HepG2 (cell line): Measurements from ENCODE around the gene CCL22.

Experiments
- MEF2D ChIP-seq: sonication (generic); formaldehyde crosslinking; IDR thresholded peaks from 2 replicates; pipeline ENCODE4 v1.5.1; 2020; ENCODE audit warnings: mild to moderate bottlenecking, missing genetic modification reagents
- PRDM4 ChIP-seq: sonication (generic); formaldehyde crosslinking; IDR thresholded peaks from 2 replicates; pipeline ENCODE4 v1.9.0; 2021; ENCODE audit warnings: missing genetic modification reagents, borderline replicate concordance
- SMAD1 ChIP-seq: sonication (generic); formaldehyde crosslinking; IDR thresholded peaks from 2 replicates; pipeline ENCODE4 v1.4.0; 2020; ENCODE audit warnings: missing genetic modification reagents, low read depth, mild to moderate bottlenecking, borderline replicate concordance
- SRY ChIP-seq: sonication (generic); formaldehyde crosslinking; IDR thresholded peaks from 2 replicates; pipeline ENCODE4 v1.8.0; 2022; ENCODE audit warnings: mild to moderate bottlenecking, missing genetic modification reagents
- TAF1 ChIP-seq: sonication (generic); formaldehyde crosslinking; IDR thresholded peaks from 2 replicates; pipeline ENCODE4 v1.4.0; 2020; ENCODE audit warnings: missing genetic modification reagents
- TCF7L2 ChIP-seq: IDR thresholded peaks from 2 replicates; pipeline ENCODE4 v1.6.1; 2011; ENCODE audit warnings: mild to moderate bottlenecking, low read depth, low read length, moderate library complexity
- ZNF263 ChIP-seq: sonication (generic); formaldehyde crosslinking; IDR thresholded peaks from 2 replicates; pipeline ENCODE4 v1.4.0; 2020; ENCODE audit warnings: missing genetic modification reagents
- ZNF296 ChIP-seq: sonication (generic); formaldehyde crosslinking; conservative IDR thresholded peaks from 2 replicates; pipeline ENCODE4 v1.5.0; 2020; ENCODE audit warnings: mild to moderate bottlenecking, missing genetic modification reagents
- ZNF362 ChIP-seq: sonication (generic); formaldehyde crosslinking; IDR thresholded peaks from 2 replicates; pipeline ENCODE4 v1.4.0; 2020; ENCODE audit warnings: missing genetic modification reagents, mild to moderate bottlenecking, borderline replicate concordance
- ZNF674 ChIP-seq: sonication (generic); formaldehyde crosslinking; IDR thresholded peaks from 2 replicates; pipeline ENCODE4 v1.5.0; 2020; ENCODE audit warnings: low read depth, mild to moderate bottlenecking, missing genetic modification reagents
- TF ChIP-seq, protein P1 (sequence below): sonication (generic); formaldehyde crosslinking; IDR thresholded peaks from 2 replicates; pipeline ENCODE4 v1.5.0; 2020; ENCODE audit warnings: mild to moderate bottlenecking, missing genetic modification reagents, moderate library complexity
- TF ChIP-seq, protein P2 (sequence below): IDR thresholded peaks from 2 replicates; pipeline ENCODE4 v1.6.1; 2016; ENCODE audit warnings: missing biosample characterization, missing genetic modification reagents, low read depth

DNA sequence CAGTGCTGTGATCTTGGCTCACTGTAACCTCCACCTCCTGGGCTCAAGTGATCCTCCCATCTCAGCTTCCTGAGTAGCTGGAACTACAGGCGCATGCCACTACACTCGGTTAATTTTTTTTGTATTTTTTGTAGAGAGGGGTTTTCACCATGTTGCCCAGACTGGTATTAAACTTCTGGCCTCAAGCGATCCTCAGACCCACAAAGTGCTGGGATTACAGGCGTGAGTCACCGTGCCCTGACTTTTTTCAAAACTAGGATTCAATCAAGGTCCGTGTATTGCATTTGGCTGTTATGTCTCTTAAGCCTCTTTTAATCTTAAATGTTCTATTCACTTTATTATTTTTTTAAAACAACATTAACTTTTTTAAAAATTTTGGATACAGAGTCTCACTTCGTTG, 4.3 kb upstream of the CCL22 start:
- TF ChIP-seq MEF2D (no peak), ZNF362 (CRISPR knock-in tag) (no peak), PRDM4 (CRISPR knock-in tag) (no peak), SRY (no peak), ZNF263 (CRISPR knock-in tag) (no peak), SMAD1 (no peak), TCF7L2 (no peak), TAF1 (CRISPR knock-in tag) (no peak), ZNF296 (CRISPR knock-in tag) (no peak), ZNF674 (CRISPR knock-in tag) (no peak)
- TF ChIP-seq, protein P1, sequence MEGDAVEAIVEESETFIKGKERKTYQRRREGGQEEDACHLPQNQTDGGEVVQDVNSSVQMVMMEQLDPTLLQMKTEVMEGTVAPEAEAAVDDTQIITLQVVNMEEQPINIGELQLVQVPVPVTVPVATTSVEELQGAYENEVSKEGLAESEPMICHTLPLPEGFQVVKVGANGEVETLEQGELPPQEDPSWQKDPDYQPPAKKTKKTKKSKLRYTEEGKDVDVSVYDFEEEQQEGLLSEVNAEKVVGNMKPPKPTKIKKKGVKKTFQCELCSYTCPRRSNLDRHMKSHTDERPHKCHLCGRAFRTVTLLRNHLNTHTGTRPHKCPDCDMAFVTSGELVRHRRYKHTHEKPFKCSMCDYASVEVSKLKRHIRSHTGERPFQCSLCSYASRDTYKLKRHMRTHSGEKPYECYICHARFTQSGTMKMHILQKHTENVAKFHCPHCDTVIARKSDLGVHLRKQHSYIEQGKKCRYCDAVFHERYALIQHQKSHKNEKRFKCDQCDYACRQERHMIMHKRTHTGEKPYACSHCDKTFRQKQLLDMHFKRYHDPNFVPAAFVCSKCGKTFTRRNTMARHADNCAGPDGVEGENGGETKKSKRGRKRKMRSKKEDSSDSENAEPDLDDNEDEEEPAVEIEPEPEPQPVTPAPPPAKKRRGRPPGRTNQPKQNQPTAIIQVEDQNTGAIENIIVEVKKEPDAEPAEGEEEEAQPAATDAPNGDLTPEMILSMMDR (CRISPR knock-in tag), result no peak
- TF ChIP-seq, protein P2, sequence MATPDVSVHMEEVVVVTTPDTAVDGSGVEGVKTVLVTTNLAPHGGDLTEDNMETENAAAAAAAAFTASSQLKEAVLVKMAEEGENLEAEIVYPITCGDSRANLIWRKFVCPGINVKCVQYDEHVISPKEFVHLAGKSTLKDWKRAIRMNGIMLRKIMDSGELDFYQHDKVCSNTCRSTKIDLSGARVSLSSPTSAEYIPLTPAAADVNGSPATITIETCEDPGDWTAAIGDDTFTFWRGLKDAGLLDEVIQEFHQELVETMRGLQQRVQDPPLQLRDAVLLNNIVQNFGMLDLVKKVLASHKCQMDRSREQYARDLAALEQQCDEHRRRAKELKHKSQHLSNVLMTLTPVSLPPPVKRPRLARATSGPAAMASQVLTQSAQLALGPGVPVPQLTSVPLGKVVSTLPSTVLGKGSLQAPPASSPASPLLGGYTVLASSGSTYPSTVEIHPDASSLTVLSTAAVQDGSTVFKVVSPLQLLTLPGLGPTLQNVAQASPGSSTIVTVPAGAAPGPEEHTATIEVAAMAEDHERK (CRISPR knock-in tag), result no peak
